ENCODE measurements around the gene SF3B3. TPM values are rescaled to one million over a fixed set of nuclear protein-coding genes. Genes with fewer than 3 reads are reported as not detected.

SF3B3 gene
- polyA plus RNA-seq, 1 donor (not counting 4 experiments of a cell fraction or from before 2014, with no cell fraction given), result 142 TPM

- Histone ChIP-seq H3K27ac (ENCODE audit: control insufficient read depth, insufficient read depth, low read length) (no peak overlapping the region), H4K20me1 (ENCODE audit: control insufficient read depth, extremely low read depth, insufficient read depth, low read length) (peaks cover 18% of the 10 kb centered on the region), H3K9ac (ENCODE audit: control insufficient read depth, extremely low read depth, insufficient read depth, low read length) (no peak overlapping the region), H3K79me2 (ENCODE audit: control insufficient read depth, insufficient read depth, low read length) (peaks cover 5% of the 10 kb centered on the region), H2AFZ (ENCODE audit: control insufficient read depth, low read length) (no peak overlapping the region), H3K36me3 (ENCODE audit: control insufficient read depth in 2 of 2, extremely low read depth in 1 of 2, insufficient read depth in 2 of 2, low read length in 2 of 2) (peaks cover 28 to 85% of the 10 kb centered on the region in 2 experiments), H3K9me1 (ENCODE audit: control insufficient read depth, extremely low read depth, insufficient read depth, low read length) (peaks cover 2% of the 10 kb centered on the region), H3K4me2 (ENCODE audit: control insufficient read depth, extremely low read depth, insufficient read depth, low read depth, low read length) (no peak overlapping the region), H3K4me3 (ENCODE audit: control insufficient read depth in 2 of 3, extremely low read depth in 1 of 3, insufficient read depth in 2 of 3, low read depth in 1 of 3, low read length in 3 of 3) (no peak overlapping the region), H3K27me3 (ENCODE audit: control insufficient read depth, extremely low read depth, insufficient read depth, low read length) (no peaks in the 10 kb centered on the region), H3K4me1 (ENCODE audit: control insufficient read depth, extremely low read depth, insufficient read depth, low read length) (peaks cover 31% of the 10 kb centered on the region), H3K9me3 (ENCODE audit: control insufficient read depth, low read depth, low read length) (no peaks in the 10 kb centered on the region)
- TF ChIP-seq, protein P1, sequence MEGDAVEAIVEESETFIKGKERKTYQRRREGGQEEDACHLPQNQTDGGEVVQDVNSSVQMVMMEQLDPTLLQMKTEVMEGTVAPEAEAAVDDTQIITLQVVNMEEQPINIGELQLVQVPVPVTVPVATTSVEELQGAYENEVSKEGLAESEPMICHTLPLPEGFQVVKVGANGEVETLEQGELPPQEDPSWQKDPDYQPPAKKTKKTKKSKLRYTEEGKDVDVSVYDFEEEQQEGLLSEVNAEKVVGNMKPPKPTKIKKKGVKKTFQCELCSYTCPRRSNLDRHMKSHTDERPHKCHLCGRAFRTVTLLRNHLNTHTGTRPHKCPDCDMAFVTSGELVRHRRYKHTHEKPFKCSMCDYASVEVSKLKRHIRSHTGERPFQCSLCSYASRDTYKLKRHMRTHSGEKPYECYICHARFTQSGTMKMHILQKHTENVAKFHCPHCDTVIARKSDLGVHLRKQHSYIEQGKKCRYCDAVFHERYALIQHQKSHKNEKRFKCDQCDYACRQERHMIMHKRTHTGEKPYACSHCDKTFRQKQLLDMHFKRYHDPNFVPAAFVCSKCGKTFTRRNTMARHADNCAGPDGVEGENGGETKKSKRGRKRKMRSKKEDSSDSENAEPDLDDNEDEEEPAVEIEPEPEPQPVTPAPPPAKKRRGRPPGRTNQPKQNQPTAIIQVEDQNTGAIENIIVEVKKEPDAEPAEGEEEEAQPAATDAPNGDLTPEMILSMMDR (optimal IDR thresholded peaks at IDR 0.05 in 1 of 3, IDR thresholded peaks at IDR 0.05 in 1 of 3, conservative IDR thresholded peaks at IDR 0.05 in 1 of 3; ENCODE audit: extremely low read depth in 1 of 3, insufficient read depth in 2 of 3, low read length in 3 of 3), result no peak
- TF ChIP-seq EZH2 (IDR thresholded peaks at IDR 0.05; ENCODE audit: low read length), result no peak
- FAIRE-seq, result no peak
- DNase-seq (ENCODE audit: low read depth, low spot score), result no peak
- dilution Hi-C loops (cut with MboI; ENCODE audit: extremely low pct_ligation_motif_present, low sequenced_read_pairs), result no loop called here
These were observed 47.5 kb downstream of the SF3B3 start for GRCh38 chr16:70570967-70571570.

DNA sequence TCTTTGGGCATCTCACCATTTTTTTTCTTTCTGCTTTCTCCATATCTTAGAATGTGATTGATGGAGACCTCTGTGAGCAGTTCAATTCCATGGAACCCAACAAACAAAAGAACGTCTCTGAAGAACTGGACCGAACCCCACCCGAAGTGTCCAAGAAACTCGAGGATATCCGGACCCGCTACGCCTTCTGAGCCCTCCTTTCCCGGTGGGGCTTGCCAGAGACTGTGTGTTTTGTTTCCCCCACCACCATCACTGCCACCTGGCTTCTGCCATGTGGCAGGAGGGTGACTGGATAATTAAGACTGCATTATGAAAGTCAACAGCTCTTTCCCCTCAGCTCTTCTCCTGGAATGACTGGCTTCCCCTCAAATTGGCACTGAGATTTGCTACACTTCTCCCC, 48.0 kb downstream of the SF3B3 start:
- Histone ChIP-seq H3K9me3 (ENCODE audit: control insufficient read depth, low read depth, low read length) (no peaks in the 10 kb centered on the region), H3K27me3 (ENCODE audit: control insufficient read depth, extremely low read depth, insufficient read depth, low read length) (no peaks in the 10 kb centered on the region), H3K9ac (ENCODE audit: control insufficient read depth, extremely low read depth, insufficient read depth, low read length) (no peak overlapping the region), H3K4me1 (ENCODE audit: control insufficient read depth, extremely low read depth, insufficient read depth, low read length) (peaks cover 31% of the 10 kb centered on the region), H3K4me2 (ENCODE audit: control insufficient read depth, extremely low read depth, insufficient read depth, low read depth, low read length) (no peak overlapping the region), H3K36me3 (ENCODE audit: control insufficient read depth in 2 of 2, extremely low read depth in 1 of 2, insufficient read depth in 2 of 2, low read length in 2 of 2) (peaks cover 28 to 81% of the 10 kb centered on the region in 2 experiments), H3K9me1 (ENCODE audit: control insufficient read depth, extremely low read depth, insufficient read depth, low read length) (peaks cover 2% of the 10 kb centered on the region), H3K79me2 (ENCODE audit: control insufficient read depth, insufficient read depth, low read length) (peaks cover 5% of the 10 kb centered on the region), H4K20me1 (ENCODE audit: control insufficient read depth, extremely low read depth, insufficient read depth, low read length) (peaks cover 18% of the 10 kb centered on the region), H3K27ac (ENCODE audit: control insufficient read depth, insufficient read depth, low read length) (no peak overlapping the region), H2AFZ (ENCODE audit: control insufficient read depth, low read length) (no peak overlapping the region), H3K4me3 (ENCODE audit: control insufficient read depth in 2 of 3, extremely low read depth in 1 of 3, insufficient read depth in 2 of 3, low read depth in 1 of 3, low read length in 3 of 3) (no peak overlapping the region)
- DNase-seq (ENCODE audit: low read depth, low spot score) (no peak), FAIRE-seq (no peak)
- no peak for TF ChIP-seq EZH2 (IDR thresholded peaks at IDR 0.05; ENCODE audit: low read length)
- TF ChIP-seq, protein P1 (optimal IDR thresholded peaks at IDR 0.05 in 1 of 3, IDR thresholded peaks at IDR 0.05 in 1 of 3, conservative IDR thresholded peaks at IDR 0.05 in 1 of 3; ENCODE audit: extremely low read depth in 1 of 3, insufficient read depth in 2 of 3, low read length in 3 of 3), result no peak
- dilution Hi-C loops (cut with MboI; ENCODE audit: extremely low pct_ligation_motif_present, low sequenced_read_pairs), result no loop called here
